ENCODE results near the gene C17orf113. TPM values are rescaled to one million over a fixed set of nuclear protein-coding genes. Genes with fewer than 3 reads are reported as not detected.
A peak's percentile ranks its signal among the peaks of the same experiment; 100 is the strongest.

C17orf113 gene
- total RNA-seq, 1 donor from 2014 or later: 0.05 TPM

DNA sequence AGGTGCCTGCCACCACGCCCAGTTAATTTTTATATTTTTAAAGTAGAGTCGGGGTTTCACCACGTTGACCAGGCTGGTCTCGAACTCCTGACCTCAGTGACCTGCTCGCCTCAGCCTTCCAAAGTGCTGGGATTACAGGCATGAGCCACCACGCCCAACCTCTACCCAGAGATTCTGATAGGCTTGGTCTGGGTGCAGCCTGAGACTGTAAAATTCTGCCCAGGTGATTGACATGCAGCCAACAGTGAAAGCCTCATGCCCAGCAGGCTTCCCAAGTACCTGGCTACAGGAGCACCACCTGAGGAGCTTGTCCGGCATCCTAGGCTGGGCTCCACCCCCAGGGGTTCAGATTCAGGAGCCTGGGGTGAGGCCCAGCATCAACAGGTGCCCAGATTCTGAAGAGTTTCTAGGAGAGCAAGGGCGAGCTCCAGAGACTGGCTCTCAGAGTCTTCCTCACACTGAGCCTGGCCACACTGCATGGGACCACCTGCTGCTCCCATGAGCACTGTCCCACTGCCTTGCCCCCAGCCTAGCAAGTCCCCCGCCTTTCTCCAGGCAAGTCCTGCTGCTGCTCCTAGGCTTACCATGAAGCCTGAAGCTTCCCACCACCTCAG, 31.2 kb upstream of the C17orf113 start:
- H3K27ac Mint-ChIP-seq: no peak overlapping the region
- no peaks in the 10 kb centered on the region for H3K27me3 Mint-ChIP-seq
- H3K36me3 Mint-ChIP-seq (ENCODE audit: low read depth): no peaks in the 10 kb centered on the region
- DNase-seq: no peak
- H3K4me1 Mint-ChIP-seq: no peaks in the 10 kb centered on the region
- H3K9me3 Mint-ChIP-seq: no peaks in the 10 kb centered on the region
- intact Hi-C loops (cut with micrococcal nuclease): no loop called here
- H3K4me3 Mint-ChIP-seq: no peak overlapping the region

DNA sequence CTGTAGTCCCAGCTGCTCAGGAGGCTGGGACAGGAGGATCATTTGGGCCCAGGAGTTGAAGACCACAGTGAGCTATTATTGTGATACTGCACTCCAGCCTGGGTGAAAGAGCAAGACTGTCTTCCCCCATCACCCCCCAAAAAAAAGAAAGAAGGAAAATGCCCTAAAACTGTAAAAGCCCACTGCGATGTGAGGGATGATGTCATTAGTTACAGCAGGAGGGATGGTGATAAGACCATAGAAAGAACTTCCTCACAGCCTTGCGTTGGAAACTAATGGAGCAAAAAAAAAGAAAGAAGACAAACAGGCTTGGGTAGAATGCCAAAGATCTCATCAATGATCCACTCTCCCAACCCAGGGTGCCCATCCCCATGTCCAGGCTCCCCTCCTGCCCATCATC, 29.1 kb upstream of the C17orf113 start:
- H3K9me3 Mint-ChIP-seq: no peaks in the 10 kb centered on the region
- intact Hi-C loops (cut with micrococcal nuclease): no loop called here
- H3K27me3 Mint-ChIP-seq: peaks cover 4% of the 10 kb centered on the region
- H3K4me1 Mint-ChIP-seq: no peaks in the 10 kb centered on the region
- H3K36me3 Mint-ChIP-seq (ENCODE audit: low read depth): no peaks in the 10 kb centered on the region
- no peak for DNase-seq
- no peak overlapping the region for H3K4me3 Mint-ChIP-seq
- H3K27ac Mint-ChIP-seq: no peak overlapping the region

DNA sequence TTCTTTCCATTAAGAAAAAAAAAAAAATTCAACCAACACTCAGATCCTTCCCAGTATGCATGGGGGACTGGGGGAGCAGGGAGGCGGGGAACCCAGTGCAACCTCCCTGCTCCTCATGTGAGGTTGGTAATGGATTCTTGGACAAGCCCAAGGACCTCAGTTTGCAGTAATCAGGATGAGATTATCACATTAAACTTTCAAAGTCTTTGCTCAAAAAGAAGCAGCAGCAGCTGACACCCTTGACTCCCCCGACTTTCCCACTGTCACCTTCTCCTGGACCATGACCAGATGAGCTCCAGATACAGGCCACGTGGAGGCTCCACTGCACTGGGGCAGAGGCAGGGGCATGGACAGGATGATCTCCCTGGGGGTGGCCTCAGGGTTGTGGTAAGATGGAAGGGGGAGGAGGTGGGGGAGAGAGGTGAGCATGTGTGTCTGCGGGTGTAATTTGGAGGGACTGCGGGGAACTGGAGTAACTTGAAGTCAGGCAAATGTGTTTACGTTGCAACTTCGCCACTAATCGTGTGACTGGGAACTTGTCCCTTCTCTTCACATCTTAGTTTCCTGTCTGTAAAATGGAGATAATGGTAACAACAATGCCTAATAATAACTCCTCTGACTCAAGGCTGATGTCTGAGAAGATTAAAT, 28.1 kb upstream of the C17orf113 start:
- intact Hi-C loops (cut with micrococcal nuclease): no loop called here
- Mint-ChIP-seq H3K4me1 (no peaks in the 10 kb centered on the region), H3K9me3 (no peaks in the 10 kb centered on the region), H3K36me3 (ENCODE audit: low read depth) (no peaks in the 10 kb centered on the region), H3K27ac (no peak overlapping the region), H3K4me3 (no peak overlapping the region), H3K27me3 (peaks cover 11% of the 10 kb centered on the region)
- DNase-seq: no peak

DNA sequence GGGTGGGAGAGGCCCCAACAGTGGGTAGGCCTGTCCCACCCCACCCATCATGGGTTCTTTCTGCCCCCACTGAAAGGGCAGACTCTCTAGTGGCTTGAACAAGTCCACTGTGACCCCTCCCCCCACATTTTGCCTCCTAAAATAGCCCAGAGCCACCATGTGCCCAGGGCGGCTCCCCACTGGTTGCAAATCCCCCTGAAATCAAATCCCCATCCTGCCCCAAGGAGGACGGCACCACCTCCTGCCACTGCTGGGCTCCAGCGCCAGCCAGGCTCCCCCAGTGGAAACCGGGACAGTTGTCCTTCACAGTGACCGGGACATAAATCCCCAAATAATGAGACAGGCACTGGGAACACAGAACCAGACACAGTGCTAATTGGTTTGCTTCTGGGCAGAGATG, 27.4 kb upstream of the C17orf113 start:
- H3K9me3 Mint-ChIP-seq: no peaks in the 10 kb centered on the region
- no peaks in the 10 kb centered on the region for H3K36me3 Mint-ChIP-seq (ENCODE audit: low read depth)
- DNase-seq: no peak
- intact Hi-C loops (cut with micrococcal nuclease): no loop called here
- peaks cover 19% of the 10 kb centered on the region for H3K27me3 Mint-ChIP-seq
- peaks cover 3% of the 10 kb centered on the region for H3K4me1 Mint-ChIP-seq
- no peak overlapping the region for H3K4me3 Mint-ChIP-seq
- H3K27ac Mint-ChIP-seq: no peak overlapping the region

DNA sequence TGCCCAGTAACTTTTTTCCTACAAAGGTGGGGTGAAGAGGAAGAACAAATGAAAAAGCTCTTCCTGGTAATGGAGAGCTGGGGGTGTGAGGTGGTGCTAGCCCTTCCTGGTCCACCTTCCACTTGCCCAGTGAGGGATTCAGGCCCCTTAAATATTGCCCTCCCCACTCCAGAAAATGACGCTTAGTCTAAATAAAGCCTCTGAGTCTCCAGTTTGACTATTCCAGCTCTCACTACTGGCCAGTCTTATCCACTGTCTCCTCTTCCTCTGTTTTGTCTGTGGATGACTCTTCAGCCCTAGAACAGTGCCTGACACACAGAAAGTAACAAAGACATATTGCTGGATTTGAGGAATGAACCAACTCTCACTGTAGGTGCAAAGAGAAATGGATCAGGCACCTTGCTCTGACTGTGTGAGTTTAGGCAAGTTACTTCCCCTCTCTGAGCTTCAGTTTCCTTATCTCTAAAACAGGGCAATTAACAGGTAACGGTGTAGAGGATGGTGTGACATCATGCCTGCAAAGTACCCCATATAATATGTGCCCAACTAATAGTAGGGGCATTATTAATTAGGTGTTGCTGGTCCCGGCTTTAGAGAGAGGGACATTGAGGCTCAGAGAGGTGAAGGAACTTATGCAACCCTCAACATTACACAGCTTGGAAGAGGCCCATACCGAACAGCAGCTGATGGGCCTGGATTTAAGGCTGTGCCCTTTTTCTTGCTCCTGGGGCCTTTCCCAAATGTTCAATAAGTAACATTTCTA, 26.6 kb upstream of the C17orf113 start:
- intact Hi-C loops (cut with micrococcal nuclease): no loop called here
- no peak overlapping the region for H3K27ac Mint-ChIP-seq
- H3K27me3 Mint-ChIP-seq: peaks cover 20% of the 10 kb centered on the region
- no peak for DNase-seq
- H3K4me3 Mint-ChIP-seq: no peak overlapping the region
- peaks cover 4% of the 10 kb centered on the region for H3K4me1 Mint-ChIP-seq
- no peaks in the 10 kb centered on the region for H3K9me3 Mint-ChIP-seq
- H3K36me3 Mint-ChIP-seq (ENCODE audit: low read depth): no peaks in the 10 kb centered on the region

DNA sequence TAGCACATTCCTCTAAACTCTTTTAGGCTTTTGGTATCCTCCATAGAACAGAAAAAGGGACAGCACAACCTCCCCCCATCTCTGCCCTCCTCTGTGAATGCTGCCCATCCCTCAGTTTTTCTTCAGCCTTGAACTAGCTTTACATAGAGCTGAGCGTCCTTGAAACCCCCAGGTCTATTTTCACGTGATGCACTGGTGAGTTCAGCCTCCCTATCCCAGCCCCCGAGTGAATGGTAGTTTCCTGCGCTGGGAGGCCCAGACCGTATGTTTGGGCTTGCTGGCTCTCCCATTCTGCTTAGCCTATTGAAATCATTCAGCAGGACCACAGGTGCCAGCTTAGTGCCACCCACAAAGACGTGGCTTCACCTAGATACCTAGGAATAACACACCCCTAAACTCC, 25.4 kb upstream of the C17orf113 start:
- no peaks in the 10 kb centered on the region for H3K9me3 Mint-ChIP-seq
- H3K27ac Mint-ChIP-seq: no peak overlapping the region
- H3K36me3 Mint-ChIP-seq (ENCODE audit: low read depth): no peaks in the 10 kb centered on the region
- H3K4me3 Mint-ChIP-seq: no peak overlapping the region
- peaks cover 5% of the 10 kb centered on the region for H3K4me1 Mint-ChIP-seq
- intact Hi-C loops (cut with micrococcal nuclease): no loop called here
- DNase-seq: no peak
- H3K27me3 Mint-ChIP-seq: peaks cover 30% of the 10 kb centered on the region

DNA sequence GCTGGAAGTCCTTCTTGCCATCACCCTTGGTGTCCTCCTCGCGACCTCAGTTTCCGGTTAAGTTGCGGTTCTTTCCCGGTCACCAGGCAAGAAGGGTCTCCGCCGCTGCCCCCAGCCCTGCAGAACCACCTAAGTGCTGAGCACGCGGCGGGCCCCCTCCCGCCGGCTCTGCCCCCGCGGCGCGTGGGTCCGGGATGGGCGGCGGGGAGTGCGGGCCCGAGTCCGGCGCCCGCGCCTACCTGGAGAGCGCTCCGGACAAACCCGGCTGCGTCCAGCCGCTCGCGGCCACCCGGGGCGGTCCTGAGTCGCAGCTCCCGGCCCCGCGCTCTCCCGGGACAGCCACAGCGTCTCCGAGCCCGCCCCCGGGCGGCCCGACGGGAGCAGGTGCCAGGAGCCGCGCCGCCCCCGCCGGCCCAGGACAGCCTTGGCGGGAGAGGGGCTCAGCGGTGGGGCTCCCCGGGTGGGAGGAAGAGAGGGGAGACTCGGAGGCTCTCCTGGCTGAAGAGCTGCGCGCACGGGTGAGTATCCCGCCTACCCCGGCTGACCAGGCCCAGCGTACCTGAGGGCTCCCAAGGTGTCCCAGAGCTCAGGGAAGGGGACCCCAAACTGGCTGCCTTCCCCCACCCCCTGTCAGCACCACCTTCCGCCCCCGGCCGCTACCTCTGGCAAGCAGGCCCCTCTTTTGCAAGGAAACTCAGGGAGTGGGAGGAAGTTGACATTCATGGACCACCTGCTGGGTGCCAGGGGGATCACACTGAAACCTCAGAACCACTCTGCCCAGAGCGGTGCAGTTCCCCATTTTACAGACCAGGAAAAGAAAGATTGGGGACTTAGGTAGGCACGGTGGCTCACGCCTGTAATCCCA, 22.2 kb upstream of the C17orf113 start:
- Mint-ChIP-seq H3K4me1 (peaks cover 5% of the 10 kb centered on the region), H3K27ac (no peak overlapping the region)

DNA sequence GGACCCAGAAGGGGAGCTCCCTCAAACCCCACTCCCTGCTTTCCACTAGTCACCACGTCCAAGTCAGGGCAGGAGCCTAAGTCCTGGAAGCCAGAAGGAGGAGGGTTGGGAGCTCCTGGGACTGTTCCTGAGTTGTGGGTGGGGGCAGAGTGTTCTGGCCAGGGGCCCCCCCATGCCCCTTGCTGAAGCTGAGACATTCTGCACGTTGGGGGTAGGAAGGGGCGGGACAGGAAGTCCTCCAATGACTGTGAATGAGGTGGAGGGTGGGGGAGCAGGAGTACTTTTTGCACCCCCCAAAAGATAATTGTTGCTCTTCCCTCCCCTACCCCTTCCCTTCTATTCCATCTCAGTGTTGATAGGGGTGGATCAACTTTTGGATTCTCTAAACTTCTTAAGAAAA, 21.4 kb upstream of the C17orf113 start:
- H3K4me1 Mint-ChIP-seq: peaks cover 7% of the 10 kb centered on the region
- intact Hi-C loops (cut with micrococcal nuclease): no loop called here
- DNase-seq: no peak
- no peaks in the 10 kb centered on the region for H3K9me3 Mint-ChIP-seq
- H3K36me3 Mint-ChIP-seq (ENCODE audit: low read depth): no peaks in the 10 kb centered on the region
- no peak overlapping the region for H3K27ac Mint-ChIP-seq
- H3K4me3 Mint-ChIP-seq: peak overlapping the region; percentile 53
- peaks cover 30% of the 10 kb centered on the region for H3K27me3 Mint-ChIP-seq

More for the DNA sequence above, 22.2 kb upstream of the C17orf113 start:
- Mint-ChIP-seq H3K27me3 (peaks cover 30% of the 10 kb centered on the region), H3K9me3 (no peaks in the 10 kb centered on the region), H3K36me3 (ENCODE audit: low read depth) (no peaks in the 10 kb centered on the region), H3K4me3 (peak overlapping the region; percentile 53)
- intact Hi-C loops (cut with micrococcal nuclease): no loop called here
- DNase-seq: no peak

DNA sequence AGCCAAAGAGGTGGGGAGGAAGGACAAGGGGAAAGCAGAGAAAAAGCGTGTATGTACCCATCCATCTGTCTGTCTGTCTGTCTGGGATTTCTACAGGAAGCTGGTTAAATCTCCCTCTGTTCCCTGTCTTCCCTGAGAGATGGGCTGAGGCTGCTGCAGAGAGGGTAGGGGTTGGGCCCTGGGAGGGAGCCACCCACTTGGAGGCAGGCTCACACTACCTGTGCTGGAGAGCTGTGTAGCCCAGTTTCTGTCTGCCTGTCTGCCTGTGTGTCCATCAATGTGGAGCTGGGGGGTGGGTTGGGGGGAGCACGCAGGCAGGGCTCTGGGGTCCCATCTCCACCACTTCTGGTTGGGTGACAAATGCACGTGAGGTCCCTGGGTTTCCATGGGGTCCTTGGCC, 18.6 kb upstream of the C17orf113 start:
- Mint-ChIP-seq H3K4me1 (peaks cover 11% of the 10 kb centered on the region), H3K4me3 (no peak overlapping the region), H3K27me3 (peaks cover 23% of the 10 kb centered on the region), H3K36me3 (ENCODE audit: low read depth) (no peaks in the 10 kb centered on the region), H3K9me3 (no peaks in the 10 kb centered on the region), H3K27ac (no peak overlapping the region)
- DNase-seq: no peak
- intact Hi-C loops (cut with micrococcal nuclease): loop anchor here (10.0 kb wide), 1 partner anchor 116 kb away; the partner anchor contains the start of genes HCRT and KCNH4

DNA sequence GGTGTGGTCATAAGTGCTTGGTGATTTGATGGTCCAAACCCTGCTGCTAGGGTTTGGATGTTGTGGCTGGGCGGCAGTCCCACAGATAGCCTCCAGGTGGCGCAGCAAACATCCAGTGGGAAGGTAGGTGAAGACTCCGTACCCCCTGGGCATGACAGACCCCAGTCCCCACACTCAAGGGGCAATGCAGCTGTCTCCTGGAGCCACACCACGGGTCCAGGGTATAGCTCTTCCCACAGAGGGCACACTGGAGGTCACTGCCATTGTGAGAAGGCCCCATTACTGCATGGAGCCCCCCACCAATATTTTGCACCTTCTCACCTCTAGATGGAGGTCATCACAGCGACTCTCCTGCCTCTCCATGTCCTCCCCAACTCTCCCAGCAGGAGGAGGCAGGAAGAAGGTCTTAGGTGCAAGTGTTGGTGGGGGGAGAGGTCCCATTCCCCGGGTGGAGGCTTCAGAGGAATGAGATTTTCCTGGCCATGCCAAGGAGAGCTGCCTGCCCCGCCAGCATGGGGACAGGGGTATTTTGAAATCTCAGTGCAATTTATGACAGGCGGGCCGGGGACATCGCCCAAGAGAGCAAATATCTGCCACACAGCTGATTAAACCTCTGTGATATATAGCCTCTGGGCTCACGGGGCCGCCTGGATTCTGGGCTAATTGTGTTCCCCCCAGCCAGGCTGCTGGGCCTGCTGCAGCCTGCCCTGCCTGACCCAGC, 17.1 kb upstream of the C17orf113 start:
- Mint-ChIP-seq H3K27me3 (peaks cover 11% of the 10 kb centered on the region), H3K27ac (no peak overlapping the region), H3K4me1 (peaks cover 18% of the 10 kb centered on the region), H3K9me3 (no peaks in the 10 kb centered on the region), H3K36me3 (ENCODE audit: low read depth) (no peaks in the 10 kb centered on the region), H3K4me3 (no peak overlapping the region)
- intact Hi-C loops (cut with micrococcal nuclease): loop anchor here (2.0 to 10.0 kb wide), 3 partner anchors 33 to 117 kb away; partner anchors contain the start of genes DHX58, HCRT and KCNH4
- peak; percentile 93 for DNase-seq

DNA sequence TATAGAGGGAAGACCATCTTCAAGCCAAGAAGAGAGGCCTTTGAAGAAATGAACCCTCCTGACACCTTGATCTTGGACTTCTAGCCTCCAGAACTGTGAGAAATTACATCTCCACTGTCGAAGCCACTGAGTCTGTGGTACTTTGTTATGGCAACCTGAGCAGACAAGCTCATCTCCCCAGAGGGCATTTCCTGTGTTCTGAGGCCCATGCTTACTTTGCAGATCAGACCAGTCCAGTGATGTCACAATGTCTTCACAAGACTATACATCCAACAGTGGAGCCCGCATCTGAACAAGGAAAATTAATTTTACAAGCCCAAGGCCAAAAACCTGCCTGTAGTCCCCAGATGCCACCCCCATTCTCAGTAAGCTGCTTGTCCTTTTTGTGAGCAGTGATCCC, 14.8 kb upstream of the C17orf113 start:
- H3K27ac Mint-ChIP-seq: peak overlapping the region; percentile 20
- intact Hi-C loops (cut with micrococcal nuclease): loop anchor here (10.0 kb wide), 1 partner anchor 120 kb away; the partner anchor contains the start of genes HCRT and KCNH4
- peak; percentile 72 for DNase-seq
- peaks cover 16% of the 10 kb centered on the region for H3K4me1 Mint-ChIP-seq
- H3K4me3 Mint-ChIP-seq: no peak overlapping the region
- no peaks in the 10 kb centered on the region for H3K27me3 Mint-ChIP-seq
- no peaks in the 10 kb centered on the region for H3K36me3 Mint-ChIP-seq (ENCODE audit: low read depth)
- H3K9me3 Mint-ChIP-seq: no peaks in the 10 kb centered on the region

DNA sequence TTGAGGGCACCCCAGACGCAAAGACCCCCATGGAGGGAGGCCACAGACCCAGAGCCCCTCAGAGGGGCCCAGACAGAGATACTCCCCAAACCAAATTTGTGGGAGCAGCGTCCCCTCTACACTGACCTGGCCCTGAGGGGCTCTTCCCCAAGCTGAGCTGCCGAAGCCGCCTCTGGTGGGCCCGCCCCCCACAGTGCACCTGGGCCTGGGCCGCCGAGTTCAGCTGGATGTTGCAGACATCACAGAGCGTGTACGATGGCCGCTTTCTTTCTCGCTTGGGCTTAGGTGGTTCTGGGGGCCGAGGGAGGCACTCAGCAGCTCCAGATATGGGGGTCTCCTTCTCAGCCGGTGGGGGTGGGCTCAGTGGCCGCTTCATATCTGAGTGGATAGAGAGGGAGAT, 12.3 kb upstream of the C17orf113 start:
- Mint-ChIP-seq H3K27ac (no peak overlapping the region), H3K4me3 (no peak overlapping the region), H3K9me3 (no peaks in the 10 kb centered on the region), H3K4me1 (peaks cover 19% of the 10 kb centered on the region), H3K27me3 (no peaks in the 10 kb centered on the region), H3K36me3 (ENCODE audit: low read depth) (no peaks in the 10 kb centered on the region)
- no peak for DNase-seq
- intact Hi-C loops (cut with micrococcal nuclease): loop anchor here (5.0 to 10.0 kb wide), 2 partner anchors 35 to 122 kb away; partner anchors contain the start of genes HCRT and KCNH4
